Measurements from ENCODE around the gene VPS37C. TPM values are rescaled to one million over a fixed set of nuclear protein-coding genes. Genes with fewer than 3 reads are reported as not detected.
A peak's percentile ranks its signal among the peaks of the same experiment; 100 is the strongest.

The VPS37C gene
- polyA plus RNA-seq, 2 of the 4 experiments (the other 2 are of a cell fraction): 8.9 to 11.3 TPM

DNA sequence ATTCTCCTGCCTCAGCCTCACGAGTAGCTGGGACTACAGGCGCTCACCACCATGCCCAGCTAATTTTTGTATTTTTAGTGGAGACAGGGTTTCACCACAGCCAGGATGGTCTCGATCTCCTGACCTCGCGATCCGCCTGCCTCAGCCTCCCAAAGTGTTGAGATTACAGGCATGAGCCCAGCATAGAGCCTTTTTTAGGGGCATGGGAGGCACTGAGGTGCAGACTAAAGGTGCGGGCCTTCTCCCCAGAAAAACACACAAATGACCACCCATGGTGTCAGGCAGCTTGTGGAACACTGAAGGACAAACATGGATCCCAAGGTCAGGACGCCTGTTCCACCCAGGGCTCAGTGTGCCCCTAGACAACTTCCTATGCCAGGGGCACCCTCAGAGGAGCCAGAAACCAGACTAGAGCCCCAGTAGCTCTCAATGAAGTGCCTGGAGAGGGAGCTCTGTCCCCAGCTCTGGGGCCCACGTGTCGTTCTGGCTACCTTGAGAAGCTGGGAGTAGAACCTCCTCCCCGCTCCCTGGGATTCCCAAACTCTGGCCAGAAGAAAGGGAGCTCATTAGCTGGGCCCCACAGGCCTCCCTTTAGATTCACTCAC lies 80.1 kb downstream of the VPS37C start:
- ChIA-PET CTCF (interaction anchor here (1.0 to 1.3 kb wide), 4 partner anchors 11 to 48 kb away, joined by 3 to 4 read pairs (median 4); no protein-coding TSS in a partner anchor), POLR2A (no interaction called here)
- DNase-seq (ENCODE audit: low read depth in 1 of 2, low spot score in 1 of 2) (no peak), FAIRE-seq (no peak), ATAC-seq (peak; percentile 32 to 54; a peak in 2 of 6 replicates)
- H3K4me1 ChIP-seq: no peaks in the 10 kb centered on the region
- TF ChIP-seq RAD21 (conservative IDR thresholded peaks at IDR 0.05 in 1 of 2, IDR thresholded peaks at IDR 0.05 in 1 of 2): 0 out of 5 replicates have a peak, but pooled peaks of 1 of the 2 experiments have one; percentile 7
- TF ChIP-seq, protein P1, sequence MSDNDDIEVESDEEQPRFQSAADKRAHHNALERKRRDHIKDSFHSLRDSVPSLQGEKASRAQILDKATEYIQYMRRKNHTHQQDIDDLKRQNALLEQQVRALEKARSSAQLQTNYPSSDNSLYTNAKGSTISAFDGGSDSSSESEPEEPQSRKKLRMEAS (IDR thresholded peaks at IDR 0.05): no peak
- TF ChIP-seq CEBPB (IDR thresholded peaks at IDR 0.05): no peak
- no peak overlapping the region for H3K4me2 ChIP-seq
- H3K27ac ChIP-seq: no peak overlapping the region
- no peak overlapping the region for H3K4me3 ChIP-seq
- 0 out of 3 replicates have a peak, but pooled peaks cover 2% of the 10 kb centered on the region for H3K9me3 ChIP-seq
- WGBS (ENCODE audit: missing lambda C conversion rate): 63% methylated on average over 11 of the region's 11 CpGs

DNA sequence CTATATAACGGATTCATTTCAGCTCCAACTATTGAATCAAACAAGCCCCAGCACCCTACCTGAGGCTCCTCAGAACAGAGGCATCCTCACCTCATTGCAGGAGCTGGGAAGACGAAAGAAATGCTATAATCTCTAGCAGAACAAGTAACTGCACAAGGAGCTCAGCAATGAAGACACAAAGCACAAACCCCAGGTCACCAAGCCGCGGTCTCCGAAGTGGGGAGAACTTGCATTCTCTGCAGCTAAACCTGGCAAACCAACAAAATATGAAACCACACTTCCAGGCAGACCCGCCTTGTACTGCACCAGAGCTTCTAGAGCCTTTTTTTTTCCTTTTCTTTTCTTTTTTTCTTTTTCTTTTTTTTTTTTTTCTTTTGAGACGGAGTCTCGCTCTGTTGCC lies 80.7 kb downstream of the VPS37C start:
- TF ChIP-seq NR3C1 (IDR thresholded peaks at IDR 0.05) (no peak), FOXS1 (CRISPR knock-in tag; IDR thresholded peaks at IDR 0.05) (no peak), JUN (IDR thresholded peaks at IDR 0.05) (no peak), HOXA7 (CRISPR knock-in tag; IDR thresholded peaks at IDR 0.05) (no peak), FOSB (CRISPR knock-in tag; IDR thresholded peaks at IDR 0.05) (no peak), RARB (CRISPR knock-in tag; IDR thresholded peaks at IDR 0.05) (no peak), CHD2 (IDR thresholded peaks at IDR 0.05; ENCODE audit: low read length, partially characterized antibody) (no peak), POLR2AphosphoS2 (conservative IDR thresholded peaks at IDR 0.05; ENCODE audit: low read length) (no peak), KDM1A (IDR thresholded peaks at IDR 0.05; ENCODE audit: low read depth) (no peak), RNF2 (IDR thresholded peaks at IDR 0.05; ENCODE audit: borderline replicate concordance, low read depth) (no peak), CBX8 (IDR thresholded peaks at IDR 0.05) (no peak), NFE2L2 (conservative IDR thresholded peaks at IDR 0.05; ENCODE audit: low read length) (no peak), BHLHE40 (IDR thresholded peaks at IDR 0.05; ENCODE audit: low read depth, low read length) (no peak), EHMT2 (IDR thresholded peaks at IDR 0.05; ENCODE audit: low read depth) (no peak), HDAC2 (IDR thresholded peaks at IDR 0.05) (no peak)
- TF ChIP-seq, protein P2, sequence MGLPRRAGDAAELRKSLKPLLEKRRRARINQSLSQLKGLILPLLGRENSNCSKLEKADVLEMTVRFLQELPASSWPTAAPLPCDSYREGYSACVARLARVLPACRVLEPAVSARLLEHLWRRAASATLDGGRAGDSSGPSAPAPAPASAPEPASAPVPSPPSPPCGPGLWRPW (IDR thresholded peaks at IDR 0.05): no peak
- TF ChIP-seq, protein P3, sequence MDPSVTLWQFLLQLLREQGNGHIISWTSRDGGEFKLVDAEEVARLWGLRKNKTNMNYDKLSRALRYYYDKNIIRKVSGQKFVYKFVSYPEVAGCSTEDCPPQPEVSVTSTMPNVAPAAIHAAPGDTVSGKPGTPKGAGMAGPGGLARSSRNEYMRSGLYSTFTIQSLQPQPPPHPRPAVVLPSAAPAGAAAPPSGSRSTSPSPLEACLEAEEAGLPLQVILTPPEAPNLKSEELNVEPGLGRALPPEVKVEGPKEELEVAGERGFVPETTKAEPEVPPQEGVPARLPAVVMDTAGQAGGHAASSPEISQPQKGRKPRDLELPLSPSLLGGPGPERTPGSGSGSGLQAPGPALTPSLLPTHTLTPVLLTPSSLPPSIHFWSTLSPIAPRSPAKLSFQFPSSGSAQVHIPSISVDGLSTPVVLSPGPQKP (IDR thresholded peaks at IDR 0.05; ENCODE audit: low read depth, low read length): no peak
- TF ChIP-seq, protein P4, sequence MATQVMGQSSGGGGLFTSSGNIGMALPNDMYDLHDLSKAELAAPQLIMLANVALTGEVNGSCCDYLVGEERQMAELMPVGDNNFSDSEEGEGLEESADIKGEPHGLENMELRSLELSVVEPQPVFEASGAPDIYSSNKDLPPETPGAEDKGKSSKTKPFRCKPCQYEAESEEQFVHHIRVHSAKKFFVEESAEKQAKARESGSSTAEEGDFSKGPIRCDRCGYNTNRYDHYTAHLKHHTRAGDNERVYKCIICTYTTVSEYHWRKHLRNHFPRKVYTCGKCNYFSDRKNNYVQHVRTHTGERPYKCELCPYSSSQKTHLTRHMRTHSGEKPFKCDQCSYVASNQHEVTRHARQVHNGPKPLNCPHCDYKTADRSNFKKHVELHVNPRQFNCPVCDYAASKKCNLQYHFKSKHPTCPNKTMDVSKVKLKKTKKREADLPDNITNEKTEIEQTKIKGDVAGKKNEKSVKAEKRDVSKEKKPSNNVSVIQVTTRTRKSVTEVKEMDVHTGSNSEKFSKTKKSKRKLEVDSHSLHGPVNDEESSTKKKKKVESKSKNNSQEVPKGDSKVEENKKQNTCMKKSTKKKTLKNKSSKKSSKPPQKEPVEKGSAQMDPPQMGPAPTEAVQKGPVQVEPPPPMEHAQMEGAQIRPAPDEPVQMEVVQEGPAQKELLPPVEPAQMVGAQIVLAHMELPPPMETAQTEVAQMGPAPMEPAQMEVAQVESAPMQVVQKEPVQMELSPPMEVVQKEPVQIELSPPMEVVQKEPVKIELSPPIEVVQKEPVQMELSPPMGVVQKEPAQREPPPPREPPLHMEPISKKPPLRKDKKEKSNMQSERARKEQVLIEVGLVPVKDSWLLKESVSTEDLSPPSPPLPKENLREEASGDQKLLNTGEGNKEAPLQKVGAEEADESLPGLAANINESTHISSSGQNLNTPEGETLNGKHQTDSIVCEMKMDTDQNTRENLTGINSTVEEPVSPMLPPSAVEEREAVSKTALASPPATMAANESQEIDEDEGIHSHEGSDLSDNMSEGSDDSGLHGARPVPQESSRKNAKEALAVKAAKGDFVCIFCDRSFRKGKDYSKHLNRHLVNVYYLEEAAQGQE (IDR thresholded peaks at IDR 0.05): no peak
- TF ChIP-seq, protein P5, sequence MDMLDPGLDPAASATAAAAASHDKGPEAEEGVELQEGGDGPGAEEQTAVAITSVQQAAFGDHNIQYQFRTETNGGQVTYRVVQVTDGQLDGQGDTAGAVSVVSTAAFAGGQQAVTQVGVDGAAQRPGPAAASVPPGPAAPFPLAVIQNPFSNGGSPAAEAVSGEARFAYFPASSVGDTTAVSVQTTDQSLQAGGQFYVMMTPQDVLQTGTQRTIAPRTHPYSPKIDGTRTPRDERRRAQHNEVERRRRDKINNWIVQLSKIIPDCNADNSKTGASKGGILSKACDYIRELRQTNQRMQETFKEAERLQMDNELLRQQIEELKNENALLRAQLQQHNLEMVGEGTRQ (IDR thresholded peaks at IDR 0.05): no peak
- TF ChIP-seq, protein P6, sequence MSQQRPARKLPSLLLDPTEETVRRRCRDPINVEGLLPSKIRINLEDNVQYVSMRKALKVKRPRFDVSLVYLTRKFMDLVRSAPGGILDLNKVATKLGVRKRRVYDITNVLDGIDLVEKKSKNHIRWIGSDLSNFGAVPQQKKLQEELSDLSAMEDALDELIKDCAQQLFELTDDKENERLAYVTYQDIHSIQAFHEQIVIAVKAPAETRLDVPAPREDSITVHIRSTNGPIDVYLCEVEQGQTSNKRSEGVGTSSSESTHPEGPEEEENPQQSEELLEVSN (IDR thresholded peaks at IDR 0.05; ENCODE audit: borderline replicate concordance, low read depth): no peak
- ATAC-seq (no peak), DNase-seq (ENCODE audit: low read depth in 1 of 2, low spot score in 1 of 2) (no peak), FAIRE-seq (no peak)
- ChIA-PET POLR2A (no interaction called here), CTCF (interaction anchor here (0.5 to 1.3 kb wide), 6 partner anchors 10 to 159 kb away, joined by 3 to 4 read pairs (median 4); no protein-coding TSS in a partner anchor)
- no peak overlapping the region for H3K4me2 ChIP-seq
- H3K4me1 ChIP-seq: no peaks in the 10 kb centered on the region
- H3K27ac ChIP-seq: no peak overlapping the region
- H3K9me3 ChIP-seq: 0 out of 3 replicates have a peak, but pooled peaks cover 2% of the 10 kb centered on the region
- H3K4me3 ChIP-seq: no peak overlapping the region
- WGBS (ENCODE audit: missing lambda C conversion rate): 73% methylated on average over 8 of the region's 8 CpGs
